Fibroblast of peridontal ligament (primary cell): Measurements from ENCODE around the gene CCL14.
"Not testable (repeated sequence)": the region's sequence is repeated elsewhere in the genome, so short reads cannot be mapped to it uniquely, and the experiment has no call there.

Experiments
- DNase-seq: peaks from one replicate; pipeline ENCODE4 v3.0.0-alpha.2; 2010; ENCODE audit errors: extremely low read depth

Gene CCL14

GRCh38 chr17:35986643-35987042 lies at the start of gene CCL14:
CCL14 (minus strand) TSS chr17:35986729; CDS start chr17:35986649, 80 bp downstream.
- DNase-seq = no peak

DNA sequence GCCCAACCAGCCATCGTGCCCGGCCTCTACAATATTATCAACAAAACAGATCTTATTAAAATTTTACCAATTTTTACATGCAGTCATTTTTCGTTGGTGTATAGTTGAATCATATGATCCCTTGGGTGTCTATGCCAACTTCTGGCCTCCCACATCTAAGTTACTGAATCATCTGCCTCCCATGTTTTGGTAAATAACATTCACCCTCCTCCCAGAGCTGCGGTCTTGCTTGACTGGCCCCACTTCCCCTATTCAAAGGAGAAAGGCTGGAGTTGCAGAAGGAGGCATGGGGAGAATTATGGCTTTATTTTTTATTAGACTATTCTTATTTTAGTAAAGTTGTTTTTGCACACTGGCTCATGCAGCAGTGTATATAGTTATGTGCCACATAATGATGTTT lies 49.7 kb upstream of the CCL14 start:
- DNase-seq = no peak

DNA sequence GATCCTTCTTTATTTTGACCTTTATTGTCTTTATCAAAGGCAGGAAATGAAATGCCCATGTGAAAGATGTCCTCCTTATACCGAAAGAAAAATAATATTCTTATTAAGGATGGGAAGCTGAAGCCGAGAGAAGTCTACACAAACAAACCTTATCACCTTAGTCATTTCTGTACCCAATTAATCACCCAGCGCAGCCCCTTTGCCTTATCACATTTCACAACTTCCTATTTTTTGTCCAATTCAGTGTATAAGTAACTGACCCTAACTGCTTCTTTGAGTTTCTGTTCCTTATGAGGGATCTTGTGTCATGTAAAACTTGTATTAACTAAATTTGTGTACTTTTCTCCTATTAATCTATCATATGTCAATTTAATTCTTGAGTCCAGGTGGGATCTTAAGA lies 47.6 kb upstream of the CCL14 start:
- no peak for DNase-seq

GRCh38 chr17:36030956-36031355 lies 44.4 kb upstream of the CCL14 start:
- no peak for DNase-seq

DNA sequence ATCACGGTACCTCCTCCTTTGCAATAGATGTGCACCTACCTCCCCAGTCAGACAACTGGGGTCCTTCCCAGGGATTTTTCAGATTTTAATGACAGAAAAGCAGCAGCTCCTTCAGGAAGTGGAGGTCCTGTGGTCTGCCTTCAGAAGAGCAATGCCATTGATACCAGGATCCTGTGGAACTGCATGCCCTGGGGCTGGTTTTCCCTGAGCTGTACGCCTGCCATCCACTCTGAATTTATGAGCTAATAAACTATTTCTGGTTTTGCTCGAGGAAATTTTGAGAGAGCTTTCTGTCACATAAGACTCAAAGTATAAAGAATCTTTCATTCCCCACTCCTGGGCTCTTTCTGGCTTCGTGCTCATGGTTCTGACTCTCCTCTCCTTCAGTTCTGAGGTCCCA lies 41.2 kb upstream of the CCL14 start:
- DNase-seq = no peak

DNA sequence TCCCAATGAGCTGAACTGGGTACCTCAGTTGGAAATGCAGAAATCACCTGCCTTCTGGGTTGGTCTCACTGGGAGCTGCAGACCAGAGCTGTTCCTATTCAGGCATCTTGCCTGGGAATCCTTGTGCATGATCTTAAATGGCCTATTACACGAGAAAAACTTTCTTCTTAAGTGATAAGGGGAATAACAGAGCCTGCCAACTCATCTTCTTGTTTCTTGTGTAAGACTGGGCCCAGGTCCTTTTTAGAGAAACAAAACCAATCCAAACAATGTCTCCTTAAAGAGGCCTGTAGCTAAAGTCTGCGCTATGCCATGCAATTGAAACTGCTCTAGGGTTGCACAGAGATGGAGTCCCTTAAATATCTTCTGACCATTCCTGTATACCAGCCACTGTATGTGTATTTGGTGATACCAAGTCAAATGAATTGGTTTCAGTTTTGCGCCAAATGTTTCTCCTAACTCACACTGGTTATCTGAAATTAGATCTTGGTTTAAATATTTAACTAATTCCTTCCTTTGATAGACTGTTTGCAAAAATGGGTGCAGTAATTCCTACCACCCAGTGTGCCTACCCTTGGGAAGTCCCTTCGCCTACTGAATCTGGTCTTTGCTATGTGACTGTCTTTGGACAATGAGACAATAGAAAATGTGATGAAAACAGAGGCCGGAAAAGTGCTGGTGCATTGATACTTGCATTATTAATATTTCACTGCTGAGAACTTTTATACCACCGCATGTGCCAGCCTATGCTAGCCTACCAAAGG lies 37.8 kb upstream of the CCL14 start:
- no peak for DNase-seq

DNA sequence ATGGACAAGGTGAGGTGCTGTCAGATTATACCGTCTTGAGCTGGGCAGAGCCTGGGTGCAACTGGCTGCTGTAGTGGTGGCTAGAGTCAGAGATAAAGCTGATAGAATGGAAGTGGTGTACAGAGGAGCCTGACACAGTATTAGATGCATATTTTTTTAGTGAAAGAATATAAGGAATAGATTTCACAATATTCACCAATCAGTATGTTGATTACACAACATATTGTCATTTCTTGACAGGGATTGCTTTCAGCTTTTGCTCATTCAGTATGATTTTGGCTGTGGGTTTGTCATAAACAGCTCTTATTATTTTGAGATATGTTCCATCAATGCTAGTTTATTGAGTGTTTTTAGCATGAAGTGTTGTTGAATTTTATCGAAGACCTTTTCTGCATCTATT lies 32.9 kb upstream of the CCL14 start:
- no peak for DNase-seq

GRCh38 chr17:36017799-36018198 lies 31.3 kb upstream of the CCL14 start, which contains the start of gene CCL23:
CCL23 (minus strand) TSS chr17:36017972; CDS start chr17:36017897, 75 bp downstream.
- no peak for DNase-seq

GRCh38 chr17:36016555-36016954 lies 30.0 kb upstream of the CCL14 start:
- DNase-seq = no peak

DNA sequence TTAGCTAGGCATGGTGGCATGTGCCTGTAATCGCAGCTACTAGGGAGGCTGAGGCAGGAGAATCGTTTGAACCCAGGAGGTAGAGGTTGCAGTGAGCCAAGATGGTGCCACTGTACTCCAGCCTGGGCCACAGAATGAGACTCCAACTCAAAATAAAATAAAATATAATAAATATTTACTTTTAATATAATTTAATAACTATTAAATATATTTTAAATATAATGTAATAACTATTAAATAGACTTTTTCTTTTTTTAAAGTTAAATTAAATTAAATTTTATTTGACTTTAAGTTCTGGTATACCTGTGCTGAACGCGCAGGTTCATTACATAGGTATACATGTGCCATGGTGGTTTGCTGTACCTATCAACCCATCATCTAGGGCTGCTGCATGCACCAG lies 29.4 kb upstream of the CCL14 start:
- DNase-seq = not testable (repeated sequence)

DNA sequence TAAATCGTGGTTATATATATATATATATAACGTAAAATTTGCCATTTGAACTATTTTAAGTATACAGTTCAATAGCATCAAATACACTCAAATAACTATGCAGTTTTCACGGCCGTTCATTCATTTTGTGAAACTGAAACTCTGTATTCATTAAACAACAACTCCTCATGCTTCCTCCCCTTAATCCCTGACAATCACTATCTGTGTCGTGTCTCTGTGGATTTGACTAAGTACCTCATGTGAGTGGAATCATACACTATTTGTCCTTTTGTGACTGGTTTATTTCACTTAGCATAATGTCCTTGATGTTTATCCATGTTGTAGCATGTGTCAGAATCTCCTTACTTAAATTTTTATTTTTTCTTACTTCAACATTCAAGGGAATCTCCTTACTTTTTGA lies 28.4 kb upstream of the CCL14 start:
- DNase-seq = no peak

GRCh38 chr17:36011201-36011600 lies 24.7 kb upstream of the CCL14 start:
- no peak for DNase-seq

- no peak for DNase-seq
These were observed 22.6 kb upstream of the CCL14 start for GRCh38 chr17:36008998-36009665.

DNA sequence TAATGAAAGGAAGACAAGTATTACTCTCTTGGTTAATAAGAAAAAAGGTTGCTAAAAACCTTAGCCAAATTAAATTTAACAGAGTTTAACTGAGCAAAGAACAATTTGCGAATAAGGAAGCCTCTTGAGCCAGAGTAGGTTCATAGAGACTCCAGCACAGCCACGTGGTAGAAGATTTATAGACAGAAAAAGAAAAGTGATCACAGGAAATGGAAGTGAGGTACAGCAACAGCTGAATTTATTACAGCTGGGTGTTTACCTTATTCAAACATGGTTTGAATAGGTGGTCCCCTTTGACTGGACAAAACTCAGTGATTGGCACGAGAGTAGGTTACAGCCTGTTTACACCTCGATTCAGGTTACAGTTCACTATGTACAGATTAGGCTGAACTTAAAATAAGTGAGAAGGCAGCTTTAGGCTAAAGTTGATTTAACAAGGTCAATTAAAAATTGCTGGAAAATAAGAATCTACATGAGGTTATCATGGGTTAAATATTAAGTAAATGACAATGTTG lies 18.1 kb upstream of the CCL14 start:
- DNase-seq = no peak

GRCh38 chr17:36002631-36003030 lies 16.1 kb upstream of the CCL14 start:
- DNase-seq = no peak

DNA sequence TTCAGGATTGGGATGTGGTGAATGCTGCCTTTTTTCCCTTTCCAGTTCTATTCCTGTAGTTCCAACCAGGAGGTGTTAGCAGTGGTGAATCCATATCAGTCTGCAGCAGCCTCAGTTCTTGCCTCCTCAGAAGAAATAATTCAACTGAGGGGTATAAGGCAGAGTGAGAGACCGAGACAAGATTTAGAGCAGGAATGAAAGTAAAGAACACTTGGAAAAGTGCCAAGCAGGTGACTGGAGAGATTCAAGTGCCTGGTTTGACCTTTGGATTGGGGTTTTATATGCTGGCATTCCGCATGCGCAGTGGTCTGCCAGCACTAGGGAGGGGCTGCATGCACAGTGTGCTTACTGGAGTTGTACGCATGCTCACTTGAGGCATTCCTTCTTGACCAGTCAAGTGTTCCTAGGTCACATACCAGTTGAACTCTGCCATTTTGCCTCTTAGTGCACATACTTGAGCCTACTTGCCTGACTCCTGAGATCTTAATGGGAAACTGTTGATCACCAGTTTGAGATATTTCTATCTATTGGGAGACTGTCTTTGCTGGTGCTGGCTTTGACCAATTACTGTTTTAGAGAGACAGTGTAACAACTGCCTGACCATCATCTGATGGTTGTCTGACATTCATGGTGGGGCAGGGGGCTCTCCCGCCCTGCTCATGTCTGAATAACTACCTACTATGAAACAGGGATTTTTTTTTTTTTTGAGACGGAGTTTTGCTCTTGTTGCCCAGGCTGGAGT lies 15.5 kb upstream of the CCL14 start:
- DNase-seq = no peak

DNA sequence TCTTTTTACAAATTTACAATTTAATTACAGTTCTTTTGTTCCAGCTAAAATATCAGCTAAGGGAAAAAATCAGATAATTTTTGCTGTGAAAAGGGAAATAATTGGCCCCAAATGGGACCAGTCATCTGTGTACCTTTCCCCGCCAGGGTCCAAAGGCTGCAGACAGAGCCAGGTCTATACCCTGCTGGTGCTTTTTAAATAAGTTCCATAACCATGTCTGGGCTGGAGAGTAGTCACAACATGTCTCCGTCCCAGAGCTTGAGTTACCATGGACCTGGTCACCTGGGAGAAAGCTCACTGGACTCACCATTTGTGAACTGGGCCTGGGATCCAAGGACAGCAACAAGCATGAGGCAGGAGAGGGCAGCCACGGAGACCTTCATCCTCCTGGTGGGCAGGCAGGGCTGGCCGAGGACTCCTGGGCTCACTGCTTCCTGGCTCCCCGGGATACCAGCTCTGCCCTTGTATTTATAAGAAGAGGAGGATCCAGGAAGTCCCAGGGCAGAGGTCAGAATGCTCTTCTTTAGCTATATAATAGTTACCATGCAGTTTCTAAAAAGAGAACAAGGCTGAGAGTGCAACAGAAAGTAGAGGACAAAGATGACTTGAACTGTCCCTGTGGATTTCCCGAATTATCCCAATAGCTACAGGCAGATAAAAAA lies 14.7 kb upstream of the CCL14 start, which contains the start of gene CCL15:
Gene CCL15, minus strand, starts transcription at position 444 of the 662 bp plus-strand sequence. Its CDS starts 61 bp downstream, at position 383.
- no peak for DNase-seq

DNA sequence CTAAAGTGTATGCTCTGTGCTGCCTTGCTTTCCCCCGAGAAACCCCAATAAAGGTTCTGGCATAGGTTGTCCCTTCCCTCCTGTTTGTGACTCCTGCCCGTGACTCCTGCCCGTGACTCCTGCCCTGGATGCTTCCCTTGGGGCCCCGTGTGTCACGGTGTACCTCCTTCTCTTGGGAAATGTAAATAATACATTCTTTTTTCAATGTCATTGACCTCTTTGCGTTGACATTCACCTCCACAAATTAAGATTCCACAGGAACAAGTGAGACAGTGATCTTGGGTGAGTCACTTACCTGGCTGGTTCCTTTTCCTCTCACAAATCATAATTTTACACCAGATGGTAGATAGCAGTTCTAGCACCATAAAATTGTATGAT lies 14.2 kb upstream of the CCL14 start:
- no peak for DNase-seq

DNA sequence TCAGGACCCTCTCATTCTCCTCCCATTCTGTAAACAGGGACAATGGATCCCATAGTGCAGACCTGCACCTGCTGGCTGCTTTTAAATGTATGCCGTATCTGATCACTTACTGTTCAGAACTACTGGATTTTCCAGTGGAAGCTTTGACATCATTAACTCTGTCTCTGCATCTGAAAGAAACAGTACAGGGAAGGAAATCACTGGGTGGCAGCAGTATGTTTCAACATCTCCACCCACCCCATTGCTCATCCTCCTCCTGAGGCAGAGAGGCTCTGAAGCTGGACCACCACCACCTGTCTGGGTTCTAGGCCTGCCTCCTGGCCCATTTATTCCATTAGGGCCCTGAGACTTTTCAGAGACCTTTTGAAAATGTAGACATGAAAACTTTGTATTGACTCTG lies 12.2 kb upstream of the CCL14 start:
- no peak for DNase-seq

- no peak for DNase-seq
These were observed 11.6 kb upstream of the CCL14 start for GRCh38 chr17:35998018-35998545.

GRCh38 chr17:35995346-35995745 lies 8.8 kb upstream of the CCL14 start:
- not testable (repeated sequence) for DNase-seq

DNA sequence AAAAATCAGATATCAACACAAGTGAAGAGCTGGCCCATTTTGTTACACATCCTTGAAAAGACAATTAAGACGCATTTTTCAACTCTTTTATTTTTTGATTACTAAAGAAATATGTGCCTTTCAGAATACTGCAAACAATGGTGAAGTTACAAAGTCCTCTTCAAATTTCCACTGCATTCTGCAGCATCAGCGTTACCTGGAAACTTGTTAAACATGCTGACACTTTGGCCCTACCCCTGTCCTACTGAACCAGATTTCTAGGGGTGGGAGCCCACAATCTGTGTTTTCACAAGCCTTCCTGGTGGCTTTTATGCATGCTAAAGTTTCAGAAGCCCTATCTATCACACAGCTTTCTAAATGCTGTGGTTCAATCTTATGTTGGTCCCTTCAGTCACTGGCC lies 4.5 kb upstream of the CCL14 start:
- no peak for DNase-seq
